Measurements from ENCODE around the gene SLC39A10. TPM values are rescaled to one million over a fixed set of nuclear protein-coding genes. Genes with fewer than 3 reads are reported as not detected.

Gene SLC39A10
- total and polyA plus RNA-seq, 4 donors = 5.7 to 28.4 (median 18.2) TPM

DNA sequence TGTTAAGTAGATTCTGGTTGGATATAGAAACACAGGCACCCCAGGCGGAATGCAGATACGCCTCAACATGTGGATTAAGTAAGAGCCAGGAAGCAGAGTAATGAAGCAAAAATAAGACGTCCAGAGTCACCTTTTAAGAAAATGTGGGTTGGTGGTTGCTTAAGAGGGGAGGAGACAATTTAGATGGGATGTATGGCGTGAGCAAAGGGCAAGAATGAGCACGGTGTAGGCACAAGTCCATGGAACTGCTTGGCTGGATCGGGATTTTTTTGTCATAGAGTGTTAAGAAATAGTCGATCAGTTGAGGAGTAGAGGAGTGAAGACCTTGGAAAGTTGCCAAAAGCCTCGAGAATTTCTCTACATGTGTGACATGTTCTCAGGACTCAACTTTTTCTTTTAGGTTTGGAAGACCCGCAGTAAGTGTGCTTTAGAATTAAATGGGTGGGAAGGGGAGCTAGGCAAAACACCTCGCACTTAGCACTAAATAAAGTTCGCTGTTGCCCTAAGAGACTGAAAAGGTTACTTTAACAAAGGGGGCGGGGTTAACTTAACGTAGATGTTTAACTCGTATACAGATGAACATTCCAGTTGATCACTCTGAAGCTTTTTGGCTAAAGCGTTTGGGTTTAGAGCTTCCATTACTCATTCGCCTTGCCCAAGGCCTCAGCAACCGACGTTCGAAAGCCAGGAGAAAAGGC is 716 bp upstream of the SLC39A10 start:
- H3K9me3 ChIP-seq (ENCODE audit: control insufficient read depth in 4 of 4, insufficient read depth in 3 of 4, low read length in 3 of 4) = no peaks in the 10 kb centered on the region
- no peaks in the 10 kb centered on the region for H3K27me3 ChIP-seq (ENCODE audit: control insufficient read depth in 3 of 3, insufficient read depth in 3 of 3, low read length in 2 of 3)
- no peaks in the 10 kb centered on the region for H3K36me3 ChIP-seq (ENCODE audit: control insufficient read depth in 4 of 4, insufficient read depth in 4 of 4, low read length in 4 of 4)
- TF ChIP-seq, protein P1, sequence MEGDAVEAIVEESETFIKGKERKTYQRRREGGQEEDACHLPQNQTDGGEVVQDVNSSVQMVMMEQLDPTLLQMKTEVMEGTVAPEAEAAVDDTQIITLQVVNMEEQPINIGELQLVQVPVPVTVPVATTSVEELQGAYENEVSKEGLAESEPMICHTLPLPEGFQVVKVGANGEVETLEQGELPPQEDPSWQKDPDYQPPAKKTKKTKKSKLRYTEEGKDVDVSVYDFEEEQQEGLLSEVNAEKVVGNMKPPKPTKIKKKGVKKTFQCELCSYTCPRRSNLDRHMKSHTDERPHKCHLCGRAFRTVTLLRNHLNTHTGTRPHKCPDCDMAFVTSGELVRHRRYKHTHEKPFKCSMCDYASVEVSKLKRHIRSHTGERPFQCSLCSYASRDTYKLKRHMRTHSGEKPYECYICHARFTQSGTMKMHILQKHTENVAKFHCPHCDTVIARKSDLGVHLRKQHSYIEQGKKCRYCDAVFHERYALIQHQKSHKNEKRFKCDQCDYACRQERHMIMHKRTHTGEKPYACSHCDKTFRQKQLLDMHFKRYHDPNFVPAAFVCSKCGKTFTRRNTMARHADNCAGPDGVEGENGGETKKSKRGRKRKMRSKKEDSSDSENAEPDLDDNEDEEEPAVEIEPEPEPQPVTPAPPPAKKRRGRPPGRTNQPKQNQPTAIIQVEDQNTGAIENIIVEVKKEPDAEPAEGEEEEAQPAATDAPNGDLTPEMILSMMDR (IDR thresholded peaks at IDR 0.05; ENCODE audit: control extremely low read depth, extremely low read depth) = no peak
- 31 to 32% methylated on average over 19 of the region's 19 CpGs for WGBS, 2 donors
- peaks cover 0 to 18% (median 6%) of the 10 kb centered on the region in 5 donors for H3K4me1 ChIP-seq (ENCODE audit: control insufficient read depth in 5 of 5, insufficient read depth in 5 of 5, low read length in 5 of 5)
- H3K27ac ChIP-seq (ENCODE audit: low read depth in 1 of 2, low read length in 1 of 2) = peak overlapping the region; percentile 68 to 87
- H3K9ac ChIP-seq (ENCODE audit: insufficient read depth in 1 of 2, low read length in 2 of 2) = peak overlapping the region in 1 of 2 donors; percentile 73
- no peak overlapping the region for H3K4me3 ChIP-seq
- no peak for ATAC-seq (ENCODE audit: insufficient read depth, low FRiP score)
- DNase-seq = no peak

DNA sequence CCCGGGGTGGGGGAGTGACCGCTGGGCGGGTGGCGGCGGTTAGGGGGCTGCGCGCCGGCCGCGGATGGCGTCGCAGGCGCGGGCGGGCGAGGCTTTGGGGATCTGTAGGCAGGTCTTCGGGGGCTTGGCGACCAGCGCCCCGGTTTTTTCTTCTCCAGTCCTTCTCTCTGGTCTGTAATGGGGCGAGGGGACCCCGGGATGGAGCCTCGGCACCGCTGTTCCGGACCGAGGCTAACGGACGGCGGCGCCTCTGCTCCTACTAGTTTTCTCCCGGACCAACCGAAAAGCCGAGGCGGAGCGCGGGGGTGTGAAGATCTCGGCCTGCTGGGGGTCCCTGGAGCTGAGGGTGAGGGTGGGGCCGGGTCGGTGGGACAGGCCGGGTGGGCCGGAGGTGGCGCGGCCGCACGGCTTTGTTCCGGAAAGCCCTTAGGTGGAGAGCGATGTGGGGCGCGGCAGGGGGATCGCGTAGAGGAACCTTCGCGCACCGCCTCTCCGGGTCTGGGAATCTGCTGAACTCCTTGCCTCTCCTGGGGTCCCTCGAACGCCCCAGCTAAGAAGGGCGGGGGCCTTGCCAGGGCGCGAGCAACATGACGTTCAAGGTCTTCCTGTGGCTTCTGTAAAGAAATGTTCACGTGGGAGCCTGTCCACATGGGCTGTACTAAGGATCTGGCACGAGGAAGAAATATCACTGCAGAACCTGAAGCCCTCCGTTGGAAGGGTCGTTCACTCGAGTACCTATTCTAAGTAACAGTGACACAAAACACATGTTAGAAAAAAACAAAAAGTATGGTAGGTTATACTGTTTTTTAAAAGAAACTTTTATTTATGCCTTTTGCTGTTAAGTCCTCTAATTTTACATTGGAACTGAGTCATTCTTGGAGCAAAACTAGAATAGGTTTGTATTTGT is 861 bp downstream of the SLC39A10 start:
- ATAC-seq (ENCODE audit: insufficient read depth, low FRiP score) (peak; percentile 21), DNase-seq (peak; percentile 78 to 86 (median 83))
- Histone ChIP-seq H3K4me1 (ENCODE audit: control insufficient read depth in 5 of 5, insufficient read depth in 5 of 5, low read length in 5 of 5) (peaks cover 0 to 18% (median 6%) of the 10 kb centered on the region in 5 donors), H3K9ac (ENCODE audit: insufficient read depth in 1 of 2, low read length in 2 of 2) (peak overlapping the region; percentile 37 to 82), H3K9me3 (ENCODE audit: control insufficient read depth in 4 of 4, insufficient read depth in 3 of 4, low read length in 3 of 4) (no peaks in the 10 kb centered on the region), H3K4me3 (peak overlapping the region; percentile 74), H3K27me3 (ENCODE audit: control insufficient read depth in 3 of 3, insufficient read depth in 3 of 3, low read length in 2 of 3) (no peaks in the 10 kb centered on the region), H3K27ac (ENCODE audit: low read depth in 1 of 2, low read length in 1 of 2) (peak overlapping the region; percentile 98), H3K36me3 (ENCODE audit: control insufficient read depth in 4 of 4, insufficient read depth in 4 of 4, low read length in 4 of 4) (no peaks in the 10 kb centered on the region)
- 0 to 1% methylated on average over 58 to 66 of the region's 66 CpGs for WGBS, 2 donors
- TF ChIP-seq, protein P1 (IDR thresholded peaks at IDR 0.05; ENCODE audit: control extremely low read depth, extremely low read depth) = no peak

DNA sequence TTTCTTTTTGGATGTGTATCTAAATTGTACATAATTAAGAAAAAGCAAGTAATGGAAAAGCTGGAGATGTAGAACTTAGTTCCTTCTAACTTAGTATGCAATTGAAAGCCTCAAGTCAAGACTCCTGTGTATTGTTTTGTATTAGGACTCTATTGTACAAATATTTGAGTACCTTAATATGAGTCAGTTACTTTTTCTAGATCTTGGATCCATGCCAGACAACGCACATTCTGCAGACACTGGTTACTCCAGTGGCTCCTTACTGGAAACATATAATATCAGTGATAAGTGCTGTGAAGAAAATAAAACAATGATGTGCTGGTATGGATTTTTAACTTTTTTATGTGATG is 1.5 kb downstream of the SLC39A10 start:
- Histone ChIP-seq H3K9me3 (ENCODE audit: control insufficient read depth in 4 of 4, insufficient read depth in 3 of 4, low read length in 3 of 4) (no peaks in the 10 kb centered on the region), H3K4me3 (no peak overlapping the region), H3K36me3 (ENCODE audit: control insufficient read depth in 4 of 4, insufficient read depth in 4 of 4, low read length in 4 of 4) (no peaks in the 10 kb centered on the region), H3K27me3 (ENCODE audit: control insufficient read depth in 3 of 3, insufficient read depth in 3 of 3, low read length in 2 of 3) (no peaks in the 10 kb centered on the region), H3K9ac (ENCODE audit: insufficient read depth in 1 of 2, low read length in 2 of 2) (peak overlapping the region; percentile 37 to 82), H3K27ac (ENCODE audit: low read depth in 1 of 2, low read length in 1 of 2) (no peak overlapping the region), H3K4me1 (ENCODE audit: control insufficient read depth in 5 of 5, insufficient read depth in 5 of 5, low read length in 5 of 5) (peaks cover 0 to 18% (median 6%) of the 10 kb centered on the region in 5 donors)
- TF ChIP-seq, protein P1 (IDR thresholded peaks at IDR 0.05; ENCODE audit: control extremely low read depth, extremely low read depth) = no peak
- peak in 2 of 3 donors; percentile 34 to 53 for DNase-seq
- ATAC-seq (ENCODE audit: insufficient read depth, low FRiP score) = no peak
- WGBS, 2 donors = 0 to 1% methylated on average over 1 of the region's 1 CpG
